WERI-Rb-1 (cell line): ENCODE measurements around the gene ZG16B.
A peak's percentile ranks its signal among the peaks of the same experiment; 100 is the strongest.

Experiments used
- DNase-seq: peaks from one replicate; pipeline ENCODE4 v3.0.0-alpha.2; 2020
- H3K27ac ChIP-seq: fragments of 250-450 bp; sonication (Bioruptor Pico); 2 replicates; pipeline ENCODE4 v1.5.1; 2020; ENCODE audit warnings: mild to moderate bottlenecking, moderate library complexity
- H3K27me3 ChIP-seq: fragments of 250-450 bp; sonication (Bioruptor Pico); 2 replicates; pipeline ENCODE4 v1.5.1; 2021; ENCODE audit warnings: mild to moderate bottlenecking, low read depth, moderate library complexity; ENCODE audit not compliant: insufficient read depth, severe bottlenecking
- H3K36me3 ChIP-seq: fragments of 250-450 bp; sonication (Bioruptor Pico); 2 replicates; pipeline ENCODE4 v1.5.1; 2020; ENCODE audit warnings: mild to moderate bottlenecking, moderate library complexity
- H3K4me3 ChIP-seq: 2 replicates; pipeline ENCODE4 v1.5.1; 2011; ENCODE audit warnings: low read depth, mild to moderate bottlenecking, control low read depth, low read length
- H3K9me3 ChIP-seq: fragments of 250-450 bp; sonication (Bioruptor Pico); 2 replicates; pipeline ENCODE4 v1.5.1; 2021; ENCODE audit warnings: mild to moderate bottlenecking, moderate library complexity; ENCODE audit not compliant: severe bottlenecking
- TF ChIP-seq, protein P1 (sequence below): IDR thresholded peaks from 2 replicates; pipeline ENCODE4 v1.5.1; 2011; ENCODE audit warnings: low read depth, mild to moderate bottlenecking, control low read depth, inconsistent platforms, low read length

The ZG16B gene

DNA sequence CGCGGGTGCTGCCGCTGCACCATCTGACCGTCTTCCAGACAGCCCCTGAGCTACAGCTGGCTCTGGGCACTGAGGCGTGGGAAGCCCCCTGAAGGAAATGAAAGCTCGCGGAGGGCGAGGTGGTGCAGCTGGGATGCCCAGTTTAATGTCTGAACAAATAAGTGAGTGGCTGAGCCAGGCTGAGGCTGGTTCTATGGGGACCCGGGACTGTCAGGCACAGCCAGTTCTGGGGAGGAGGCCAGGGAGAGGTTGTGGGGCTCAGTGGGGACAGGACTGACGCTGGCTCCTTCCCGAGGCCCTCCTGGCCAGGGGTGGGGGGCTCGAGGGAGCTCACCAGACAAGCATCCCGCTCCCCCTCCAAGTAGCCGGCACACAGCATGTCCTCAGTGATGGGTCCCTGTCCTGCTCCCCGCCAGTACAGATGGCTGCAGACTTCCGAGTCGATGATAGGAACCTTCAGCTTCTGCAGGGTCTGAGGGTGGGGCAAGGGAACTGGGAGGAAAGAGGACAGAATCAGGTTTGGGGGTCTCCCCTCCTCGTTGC, 23.5 kb downstream of the ZG16B start:
- TF ChIP-seq, protein P1, sequence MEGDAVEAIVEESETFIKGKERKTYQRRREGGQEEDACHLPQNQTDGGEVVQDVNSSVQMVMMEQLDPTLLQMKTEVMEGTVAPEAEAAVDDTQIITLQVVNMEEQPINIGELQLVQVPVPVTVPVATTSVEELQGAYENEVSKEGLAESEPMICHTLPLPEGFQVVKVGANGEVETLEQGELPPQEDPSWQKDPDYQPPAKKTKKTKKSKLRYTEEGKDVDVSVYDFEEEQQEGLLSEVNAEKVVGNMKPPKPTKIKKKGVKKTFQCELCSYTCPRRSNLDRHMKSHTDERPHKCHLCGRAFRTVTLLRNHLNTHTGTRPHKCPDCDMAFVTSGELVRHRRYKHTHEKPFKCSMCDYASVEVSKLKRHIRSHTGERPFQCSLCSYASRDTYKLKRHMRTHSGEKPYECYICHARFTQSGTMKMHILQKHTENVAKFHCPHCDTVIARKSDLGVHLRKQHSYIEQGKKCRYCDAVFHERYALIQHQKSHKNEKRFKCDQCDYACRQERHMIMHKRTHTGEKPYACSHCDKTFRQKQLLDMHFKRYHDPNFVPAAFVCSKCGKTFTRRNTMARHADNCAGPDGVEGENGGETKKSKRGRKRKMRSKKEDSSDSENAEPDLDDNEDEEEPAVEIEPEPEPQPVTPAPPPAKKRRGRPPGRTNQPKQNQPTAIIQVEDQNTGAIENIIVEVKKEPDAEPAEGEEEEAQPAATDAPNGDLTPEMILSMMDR: no peak
- Histone ChIP-seq H3K4me3 (no peak overlapping the region), H3K9me3 (peaks cover 10% of the 10 kb centered on the region), H3K36me3 (no peaks in the 10 kb centered on the region), H3K27ac (no peak overlapping the region), H3K27me3 (no peaks in the 10 kb centered on the region)
- no peak for DNase-seq

DNA sequence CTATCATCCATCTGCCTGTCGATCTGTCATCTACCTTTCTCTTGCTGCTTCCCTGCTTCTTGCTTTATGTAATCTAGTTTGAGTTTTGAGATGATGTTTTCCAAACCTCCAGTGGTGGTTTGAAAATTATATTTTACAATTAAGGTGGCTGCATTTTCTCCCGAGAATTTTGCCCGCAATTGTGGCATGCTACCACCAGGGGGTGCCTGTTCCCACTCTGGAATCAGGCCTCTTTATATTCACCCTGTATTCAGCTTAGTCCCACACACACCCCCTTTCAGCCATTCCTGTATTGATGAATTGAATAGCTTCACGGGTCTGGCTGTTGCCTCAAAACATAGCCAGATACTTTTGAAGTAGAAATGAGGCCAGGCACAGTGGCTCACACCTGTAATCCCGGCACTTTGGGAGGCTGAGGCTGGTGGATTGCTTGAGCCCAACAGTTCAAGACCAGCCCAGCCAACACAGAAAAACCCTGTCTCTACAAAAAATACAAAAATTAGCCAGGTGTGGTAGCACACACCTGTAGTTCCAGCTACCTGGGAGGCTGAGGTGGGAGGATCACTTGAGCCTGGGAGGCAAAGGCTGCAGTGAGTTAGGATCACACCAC, 24.7 kb downstream of the ZG16B start:
- TF ChIP-seq, protein P1: peak; percentile 40; the same call in 1 of the 2 replicates
- Histone ChIP-seq H3K4me3 (no peak overlapping the region), H3K9me3 (peaks cover 10% of the 10 kb centered on the region), H3K36me3 (no peaks in the 10 kb centered on the region), H3K27ac (no peak overlapping the region), H3K27me3 (no peaks in the 10 kb centered on the region)
- no peak for DNase-seq

DNA sequence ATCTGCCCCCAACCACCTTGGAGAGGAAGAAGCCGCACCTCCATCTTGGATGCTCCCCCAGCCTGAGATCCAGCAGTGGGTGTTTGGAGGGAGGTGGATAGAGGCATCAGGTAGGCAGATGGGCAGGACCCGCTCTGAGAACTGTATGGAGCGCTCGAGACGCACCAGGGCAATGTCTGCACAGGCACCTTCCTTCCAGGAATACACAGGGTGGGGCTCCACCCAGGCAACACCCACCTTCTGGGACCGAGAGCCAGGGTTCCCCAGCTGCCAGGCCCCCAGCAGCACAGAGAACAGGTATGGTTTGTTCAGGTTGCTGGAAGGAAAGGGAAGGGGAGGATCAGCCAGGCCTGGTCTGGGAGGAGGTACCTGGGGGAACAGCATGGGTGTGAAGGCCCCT, 25.4 kb downstream of the ZG16B start:
- TF ChIP-seq, protein P1: no peak
- Histone ChIP-seq H3K27ac (no peak overlapping the region), H3K36me3 (no peaks in the 10 kb centered on the region)

DNA sequence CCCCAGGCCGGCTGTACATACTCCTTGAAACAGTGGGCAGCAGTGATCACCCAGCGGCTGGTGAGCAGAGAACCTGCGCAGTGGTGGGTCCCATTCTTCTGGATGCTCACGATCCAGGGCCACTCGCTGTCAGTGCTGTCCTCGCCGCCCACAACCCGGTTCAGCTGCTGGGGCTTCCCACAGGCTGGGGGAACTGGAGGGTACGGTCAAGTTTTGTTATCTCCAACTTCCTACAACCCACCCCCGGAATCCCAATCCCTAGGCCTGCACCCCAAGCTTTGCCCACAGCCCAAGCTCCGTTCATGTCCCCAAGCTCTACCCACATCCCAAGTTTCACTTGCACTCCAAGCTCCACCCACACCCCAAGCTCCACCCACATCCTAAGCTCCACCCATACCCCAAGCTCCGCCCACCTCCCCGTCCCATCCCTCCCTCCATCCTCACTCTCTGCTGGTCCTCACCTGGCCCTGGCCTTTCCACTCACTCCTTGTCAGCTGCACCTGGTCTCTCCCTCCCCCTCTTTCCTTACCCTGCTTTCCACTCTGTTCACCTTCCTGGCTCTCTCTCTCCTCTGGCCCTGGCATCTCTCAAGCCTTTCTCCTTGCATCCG, 26.1 kb downstream of the ZG16B start:
- no peak for DNase-seq
- H3K9me3 ChIP-seq: peaks cover 10% of the 10 kb centered on the region
- TF ChIP-seq, protein P1: no peak
- H3K4me3 ChIP-seq: no peak overlapping the region
- H3K27ac ChIP-seq: no peak overlapping the region
- H3K27me3 ChIP-seq: no peaks in the 10 kb centered on the region
- H3K36me3 ChIP-seq: no peaks in the 10 kb centered on the region

More for the DNA sequence above, 25.4 kb downstream of the ZG16B start:
- Histone ChIP-seq H3K9me3 (peaks cover 10% of the 10 kb centered on the region), H3K27me3 (no peaks in the 10 kb centered on the region), H3K4me3 (no peak overlapping the region)
- no peak for DNase-seq

DNA sequence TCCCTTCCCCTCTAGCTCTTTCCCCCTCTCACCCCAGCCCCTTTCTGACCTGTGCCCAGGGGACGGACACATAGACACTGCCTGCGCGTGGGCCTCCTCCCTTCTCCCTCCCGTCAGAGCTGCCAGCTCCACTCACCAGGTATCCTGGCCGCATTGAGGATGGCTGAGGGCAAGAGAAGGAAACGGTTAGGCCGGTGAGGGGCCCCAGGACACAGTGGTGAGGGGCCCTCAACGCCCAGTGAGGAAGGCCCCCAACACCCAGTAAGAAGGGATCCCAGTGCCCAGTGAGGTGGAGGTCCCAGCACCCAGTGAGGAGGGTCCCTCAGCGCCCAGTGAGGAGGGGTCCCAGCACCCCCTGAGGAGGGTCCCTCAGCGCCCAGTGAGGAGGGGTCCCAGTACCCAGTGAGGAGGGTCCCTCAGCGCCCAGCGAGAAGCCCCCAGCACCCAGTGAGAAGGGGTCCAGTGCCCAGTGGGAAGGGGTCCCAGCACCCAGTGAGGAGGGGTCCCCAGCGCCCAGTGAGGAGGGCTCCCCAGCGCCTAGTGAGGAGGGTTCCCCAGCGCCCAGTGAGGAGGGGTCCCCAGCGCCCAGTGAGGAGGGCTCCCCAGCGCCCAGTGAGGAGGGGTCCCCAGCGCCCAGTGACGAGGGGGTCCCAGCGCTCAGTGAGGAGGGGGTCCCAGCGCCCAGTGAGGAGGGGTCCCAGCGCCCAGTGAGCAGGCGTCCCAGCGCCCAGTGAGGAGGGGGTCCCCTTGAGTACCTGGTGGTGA, 26.8 kb downstream of the ZG16B start:
- DNase-seq: no peak
- Histone ChIP-seq H3K9me3 (peaks cover 10% of the 10 kb centered on the region), H3K27ac (no peak overlapping the region), H3K4me3 (no peak overlapping the region), H3K27me3 (no peaks in the 10 kb centered on the region), H3K36me3 (no peaks in the 10 kb centered on the region)
- TF ChIP-seq, protein P1: no peak
